ENCODE measurements around the gene CD101. TPM values are rescaled to one million over a fixed set of nuclear protein-coding genes. Genes with fewer than 3 reads are reported as not detected.

Gene CD101
- total RNA-seq, 6 experiments from 2014 or later, result not detected

- H3K4me1 Mint-ChIP-seq (ENCODE audit: low read depth), result no peaks in the 10 kb centered on the region
- no peak for TF ChIP-seq CTCF (IDR thresholded peaks at IDR 0.05)
- no peaks in the 10 kb centered on the region for H3K36me3 Mint-ChIP-seq (ENCODE audit: low read depth)
- DNase-seq, result no peak
- peaks cover 13% of the 10 kb centered on the region for H3K27me3 Mint-ChIP-seq (ENCODE audit: insufficient read depth)
- H3K4me3 Mint-ChIP-seq, result no peak overlapping the region
- H3K9me3 Mint-ChIP-seq, result no peaks in the 10 kb centered on the region
- H3K27ac Mint-ChIP-seq, result no peak overlapping the region
These were observed 43.9 kb upstream of the CD101 start for GRCh38 chr1:116957646-116958045.

GRCh38 chr1:116958110-116958509, 43.5 kb upstream of the CD101 start:
- Mint-ChIP-seq H3K27ac (no peak overlapping the region), H3K27me3 (ENCODE audit: insufficient read depth) (peaks cover 13% of the 10 kb centered on the region), H3K9me3 (no peaks in the 10 kb centered on the region), H3K4me1 (ENCODE audit: low read depth) (no peaks in the 10 kb centered on the region), H3K36me3 (ENCODE audit: low read depth) (no peaks in the 10 kb centered on the region), H3K4me3 (no peak overlapping the region)
- no peak for DNase-seq
- no peak for TF ChIP-seq CTCF (IDR thresholded peaks at IDR 0.05)

DNA sequence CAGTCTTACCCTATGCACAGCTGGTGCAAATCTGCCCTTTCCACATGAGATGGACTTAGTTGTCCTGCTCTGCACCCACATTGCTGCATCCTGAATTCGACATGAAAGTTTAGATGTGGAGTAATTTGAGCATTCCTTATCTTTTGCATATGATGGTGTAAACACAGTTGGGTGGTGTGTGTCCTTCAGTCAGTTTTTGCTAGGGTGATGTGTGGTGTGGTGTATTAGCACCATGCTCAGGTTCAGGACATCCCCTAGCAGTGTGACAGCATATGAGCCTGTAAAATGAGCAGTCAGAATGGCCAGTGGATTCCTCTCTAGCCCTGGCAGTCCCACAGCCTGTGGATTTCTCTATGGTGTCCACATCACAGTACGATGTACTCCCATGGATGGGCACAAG, 42.6 kb upstream of the CD101 start:
- no peaks in the 10 kb centered on the region for H3K4me1 Mint-ChIP-seq (ENCODE audit: low read depth)
- H3K27me3 Mint-ChIP-seq (ENCODE audit: insufficient read depth), result peaks cover 13% of the 10 kb centered on the region
- no peak overlapping the region for H3K4me3 Mint-ChIP-seq
- TF ChIP-seq CTCF (IDR thresholded peaks at IDR 0.05), result no peak
- H3K9me3 Mint-ChIP-seq, result no peaks in the 10 kb centered on the region
- no peak overlapping the region for H3K27ac Mint-ChIP-seq
- H3K36me3 Mint-ChIP-seq (ENCODE audit: low read depth), result no peaks in the 10 kb centered on the region
- DNase-seq, result no peak

DNA sequence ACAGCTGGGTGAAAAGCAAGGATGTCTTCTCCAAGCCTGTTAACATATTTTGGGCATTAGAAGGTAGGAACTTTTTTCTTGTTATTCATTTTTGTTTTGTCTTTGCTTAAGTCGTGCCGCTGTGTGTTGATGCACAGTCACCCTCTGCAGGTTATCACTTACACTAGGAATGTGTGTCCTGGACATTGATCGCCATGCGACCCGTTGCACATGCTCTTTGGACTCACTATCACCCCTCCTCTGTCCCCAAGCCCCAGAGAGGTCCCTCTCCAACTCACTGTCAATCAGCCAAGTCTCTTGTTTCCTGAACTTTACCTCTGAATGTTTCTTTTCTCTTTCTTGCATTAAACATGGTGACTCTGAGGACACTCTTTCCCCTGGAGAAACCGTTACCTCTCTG, 40.0 kb upstream of the CD101 start:
- Mint-ChIP-seq H3K9me3 (no peaks in the 10 kb centered on the region), H3K4me3 (no peak overlapping the region), H3K4me1 (ENCODE audit: low read depth) (no peaks in the 10 kb centered on the region), H3K27ac (no peak overlapping the region), H3K27me3 (ENCODE audit: insufficient read depth) (peaks cover 17% of the 10 kb centered on the region), H3K36me3 (ENCODE audit: low read depth) (no peaks in the 10 kb centered on the region)
- no peak for TF ChIP-seq CTCF (IDR thresholded peaks at IDR 0.05)
- no peak for DNase-seq

GRCh38 chr1:116962987-116963639, 38.4 kb upstream of the CD101 start:
- Mint-ChIP-seq H3K9me3 (no peaks in the 10 kb centered on the region), H3K36me3 (ENCODE audit: low read depth) (no peaks in the 10 kb centered on the region), H3K27me3 (ENCODE audit: insufficient read depth) (peaks cover 17% of the 10 kb centered on the region), H3K4me3 (no peak overlapping the region), H3K4me1 (ENCODE audit: low read depth) (no peaks in the 10 kb centered on the region), H3K27ac (no peak overlapping the region)
- no peak for TF ChIP-seq CTCF (IDR thresholded peaks at IDR 0.05)
- no peak for DNase-seq

Data from HFFc6 (cell line).